Lower leg skin (tissue), 4 donors: Measurements from ENCODE around the gene C1orf232. TPM values are rescaled to one million over a fixed set of nuclear protein-coding genes. Genes with fewer than 3 reads are reported as not detected.

ENCODE experiments used
- DNase-seq, 2 donors: peaks; one replicate each; pipeline ENCODE4 v3.0.0-alpha.2; 2019; ENCODE audit warnings: low spot score in 2 of 2
- H3K4me3 ChIP-seq: fragments of 200-600 bp; sonication (generic); 2 replicates; pipeline ENCODE4 v1.5.1; 2017; ENCODE audit warnings: mild to moderate bottlenecking, low read depth; ENCODE audit not compliant: poor library complexity, severe bottlenecking
- POLR2A ChIP-seq, 2 donors: fragments of 450-650 bp; IDR thresholded peaks; one replicate each; pipeline ENCODE4 v1.6.1; 2016 to 2017; ENCODE audit warnings: antibody characterized with exemption in 2 of 2, mild to moderate bottlenecking in 1 of 2, moderate library complexity in 1 of 2
- WGBS, 2 donors: methylation state at CpG; one replicate each; pipeline ENCODE4 v1.1.5; 2018; 5-methylcytosine and 5-hydroxymethylcytosine counted together
- intact Hi-C: fragments of 100-400 bp; cut with DNase I; formaldehyde crosslinking; loops from one replicate; pipeline ENCODE4 v1.15.0; 2023; ENCODE audit warnings: low total_unique reads
- total RNA-seq, 4 donors: library from RNA; depleted of rRNA; stranded (reverse); fragments of >200 nt; gene quantifications; one replicate each; pipeline ENCODE4 v1.1.0, GENCODE V29; 2016
- TF ChIP-seq, protein P1 (sequence below), 3 donors: fragments of 450-650 bp; IDR thresholded peaks; one replicate each; pipeline ENCODE4 v1.5.1; 2016; ENCODE audit warnings: antibody characterized with exemption in 3 of 3, mild to moderate bottlenecking in 3 of 3, moderate library complexity in 2 of 3

Gene C1orf232
- total RNA-seq, 4 donors from 2014 or later = not detected

DNA sequence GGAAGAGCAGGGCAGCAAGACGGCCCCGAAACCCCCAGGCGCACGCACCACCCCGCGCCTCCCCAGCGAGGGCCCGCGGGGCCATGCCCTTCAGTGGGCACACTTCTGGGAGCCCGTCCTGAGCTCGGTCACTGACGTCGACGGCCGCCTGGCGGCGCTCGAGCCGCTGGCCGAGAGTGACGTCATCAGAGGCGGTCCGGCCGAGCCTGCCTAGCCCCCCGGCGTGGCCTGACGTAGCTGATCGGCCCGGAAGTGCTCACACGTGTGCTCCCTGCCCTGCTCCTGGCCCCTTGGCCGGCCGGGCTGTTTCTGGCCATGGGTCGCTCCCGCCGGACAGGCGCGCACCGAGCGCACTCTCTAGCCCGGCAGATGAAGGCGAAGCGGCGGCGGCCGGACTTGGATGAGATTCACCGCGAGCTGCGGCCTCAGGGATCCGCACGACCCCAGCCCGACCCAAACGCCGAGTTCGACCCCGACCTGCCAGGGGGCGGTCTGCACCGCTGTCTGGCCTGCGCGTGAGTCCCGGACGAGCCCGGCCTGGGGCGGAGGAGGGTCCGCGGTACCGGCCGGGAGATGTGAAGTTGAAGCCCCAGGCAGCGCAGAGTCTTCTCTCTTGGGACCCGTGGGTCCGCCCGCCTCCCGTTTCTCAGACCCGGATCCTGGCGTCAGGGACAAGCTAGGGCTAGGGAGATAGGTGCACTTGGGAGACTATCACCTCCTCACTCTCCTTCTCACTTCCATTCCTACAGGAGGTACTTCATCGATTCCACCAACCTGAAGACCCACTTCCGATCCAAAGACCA lies 1.1 kb upstream of the C1orf232 start, which contains the start of gene ZNF593:
Gene ZNF593, plus strand, starts transcription at position 240 of the 803 bp plus-strand sequence. Its CDS starts 76 bp downstream, at position 316.
- 1% methylated on average over 52 to 59 of the region's 76 CpGs for WGBS, 2 donors
- H3K4me3 ChIP-seq = peak within 1 kb of the TSS; percentile 84
- intact Hi-C loops = loop anchor here (10.0 kb wide), 1 partner anchor 155 kb away; no protein-coding TSS in a partner anchor
- peak; percentile 84 to 98 for DNase-seq
- TF ChIP-seq, protein P1, sequence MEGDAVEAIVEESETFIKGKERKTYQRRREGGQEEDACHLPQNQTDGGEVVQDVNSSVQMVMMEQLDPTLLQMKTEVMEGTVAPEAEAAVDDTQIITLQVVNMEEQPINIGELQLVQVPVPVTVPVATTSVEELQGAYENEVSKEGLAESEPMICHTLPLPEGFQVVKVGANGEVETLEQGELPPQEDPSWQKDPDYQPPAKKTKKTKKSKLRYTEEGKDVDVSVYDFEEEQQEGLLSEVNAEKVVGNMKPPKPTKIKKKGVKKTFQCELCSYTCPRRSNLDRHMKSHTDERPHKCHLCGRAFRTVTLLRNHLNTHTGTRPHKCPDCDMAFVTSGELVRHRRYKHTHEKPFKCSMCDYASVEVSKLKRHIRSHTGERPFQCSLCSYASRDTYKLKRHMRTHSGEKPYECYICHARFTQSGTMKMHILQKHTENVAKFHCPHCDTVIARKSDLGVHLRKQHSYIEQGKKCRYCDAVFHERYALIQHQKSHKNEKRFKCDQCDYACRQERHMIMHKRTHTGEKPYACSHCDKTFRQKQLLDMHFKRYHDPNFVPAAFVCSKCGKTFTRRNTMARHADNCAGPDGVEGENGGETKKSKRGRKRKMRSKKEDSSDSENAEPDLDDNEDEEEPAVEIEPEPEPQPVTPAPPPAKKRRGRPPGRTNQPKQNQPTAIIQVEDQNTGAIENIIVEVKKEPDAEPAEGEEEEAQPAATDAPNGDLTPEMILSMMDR (IDR thresholded peaks at IDR 0.05) = peak in 1 of 3 donors; percentile 89
- TF ChIP-seq POLR2A (IDR thresholded peaks at IDR 0.05) = no peak

DNA sequence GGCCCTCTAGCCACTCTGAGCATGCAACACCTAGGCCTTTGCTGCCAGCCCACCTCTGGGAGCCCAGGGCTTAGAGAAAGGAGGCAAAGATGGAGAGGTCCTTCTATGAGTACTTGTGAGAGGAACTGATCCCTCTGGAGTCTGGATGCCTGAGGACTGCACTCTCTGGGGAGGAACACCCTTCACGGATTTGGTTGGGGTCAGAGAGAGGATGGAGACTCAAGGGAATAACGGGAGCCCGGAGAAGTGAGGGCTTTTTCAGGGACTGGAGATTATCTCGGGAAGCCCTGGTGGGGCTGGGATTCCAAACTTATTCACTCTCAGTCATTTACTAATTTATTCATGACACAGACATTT lies 413 bp upstream of the C1orf232 start:
- no peak overlapping the region for H3K4me3 ChIP-seq
- WGBS, 2 donors = 55 to 63% methylated on average over 4 of the region's 4 CpGs
- intact Hi-C loops = no loop called here
- DNase-seq = no peak
- no peak for TF ChIP-seq POLR2A (IDR thresholded peaks at IDR 0.05)
- TF ChIP-seq, protein P1 (IDR thresholded peaks at IDR 0.05) = no peak

DNA sequence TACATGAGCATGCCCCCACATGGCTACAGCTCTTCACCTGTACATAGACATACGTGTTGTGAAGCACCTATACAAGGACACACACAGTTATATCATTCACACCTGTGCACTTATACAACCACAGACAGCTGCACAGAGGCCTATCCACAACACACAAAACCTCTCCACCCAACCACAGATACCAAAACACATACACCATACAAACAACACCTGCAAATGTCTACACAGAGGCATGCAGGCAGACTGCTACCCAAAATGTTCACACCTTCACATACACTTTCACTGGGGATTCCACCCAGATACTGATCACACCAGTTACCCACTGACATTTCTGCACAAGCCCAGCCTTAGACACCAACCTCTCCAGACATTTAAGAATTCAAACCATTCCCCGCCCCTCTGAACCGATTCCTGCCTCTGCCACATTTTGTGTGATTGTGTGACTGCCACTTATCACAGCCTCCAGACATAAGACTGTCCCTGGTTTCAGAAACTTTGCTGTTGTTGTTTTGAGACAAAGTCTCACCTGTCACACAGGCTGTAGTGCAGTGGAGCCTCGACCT lies 2.0 kb downstream of the C1orf232 start:
- TF ChIP-seq, protein P1 (IDR thresholded peaks at IDR 0.05) = no peak
- TF ChIP-seq POLR2A (IDR thresholded peaks at IDR 0.05) = no peak
- no peak for DNase-seq
- H3K4me3 ChIP-seq = no peak overlapping the region
- intact Hi-C loops = no loop called here
- 86 to 87% methylated on average over 4 of the region's 4 CpGs for WGBS, 2 donors

- no peak for DNase-seq
- no peak overlapping the region for H3K4me3 ChIP-seq
- intact Hi-C loops = no loop called here
- 74 to 75% methylated on average over 19 of the region's 19 CpGs for WGBS, 2 donors
- TF ChIP-seq, protein P1 (IDR thresholded peaks at IDR 0.05) = no peak
- TF ChIP-seq POLR2A (IDR thresholded peaks at IDR 0.05) = no peak
These were observed 3.6 kb downstream of the C1orf232 start for GRCh38 chr1:26164861-26165842.

- DNase-seq = no peak
- peak overlapping the region; percentile 16 for H3K4me3 ChIP-seq
- TF ChIP-seq, protein P1 (IDR thresholded peaks at IDR 0.05) = no peak
- no peak for TF ChIP-seq POLR2A (IDR thresholded peaks at IDR 0.05)
- 12 to 13% methylated on average over 28 to 44 of the region's 72 CpGs for WGBS, 2 donors
- intact Hi-C loops = no loop called here
These were observed 4.5 kb downstream of the C1orf232 start for GRCh38 chr1:26164036-26164860.
